Peyer's patch (tissue), 4 donors: ENCODE results near the gene IQCE. TPM values are rescaled to one million over a fixed set of nuclear protein-coding genes. Genes with fewer than 3 reads are reported as not detected.

ENCODE experiments used
- DNase-seq, 3 donors: peaks; one replicate each; pipeline ENCODE4 v3.0.0-alpha.2; 2017 to 2019
- H3K27ac ChIP-seq, 4 donors: fragments of 200-600 bp; sonication (generic); one replicate each; pipeline ENCODE4 v1.5.1; 2016 to 2019
- H3K27me3 ChIP-seq, 2 donors: fragments of 200-600 bp; sonication (generic); one replicate each; pipeline ENCODE4 v1.5.1; 2019
- H3K36me3 ChIP-seq, 3 donors: fragments of 200-600 bp; sonication (generic); one replicate each; pipeline ENCODE4 v1.5.1; 2016 to 2019
- H3K4me1 ChIP-seq, 4 donors: fragments of 200-600 bp; sonication (generic); one replicate each; pipeline ENCODE4 v1.5.1; 2016 to 2019
- H3K4me3 ChIP-seq, 4 donors: fragments of 200-600 bp; sonication (generic); 1 replicate in 3 of 4; 2 replicates in 1 of 4; pipeline ENCODE4 v1.5.1; 2016 to 2019; ENCODE audit warnings: mild to moderate bottlenecking in 1 of 4
- H3K9me3 ChIP-seq, 4 donors: fragments of 200-600 bp; sonication (generic); one replicate each; pipeline ENCODE4 v1.5.1; 2016 to 2019; ENCODE audit warnings: mild to moderate bottlenecking in 1 of 4
- CTCF ChIP-seq, 6 experiments: fragments of 450-650 bp in 4 of 6; fragments of 200-600 bp in 2 of 6; sonication (generic) in 1 of 6; IDR thresholded peaks; one replicate each; pipeline ENCODE4 v1.5.1; 2017 to 2019; ENCODE audit warnings: antibody characterized with exemption in 6 of 6, mild to moderate bottlenecking in 3 of 6, moderate library complexity in 1 of 6
- POLR2A ChIP-seq, 2 donors: fragments of 450-650 bp; IDR thresholded peaks; one replicate each; pipeline ENCODE4 v1.5.1; 2017; ENCODE audit warnings: antibody characterized with exemption in 2 of 2, mild to moderate bottlenecking in 2 of 2, moderate library complexity in 2 of 2
- total RNA-seq, 4 donors: library from RNA; depleted of rRNA; stranded (reverse); fragments of >200 nt; gene quantifications; one replicate each; pipeline ENCODE4 v1.1.0, GENCODE V29; 2016

The IQCE gene
- total RNA-seq, 4 donors from 2014 or later: 30.0 to 159 (median 72.2) TPM

- Histone ChIP-seq H3K9me3 (no peaks in the 10 kb centered on the region), H3K27me3 (no peaks in the 10 kb centered on the region), H3K4me1 (peaks cover 10 to 60% (median 49%) of the 10 kb centered on the region in 4 donors), H3K36me3 (peaks cover 0 to 5% (median 0%) of the 10 kb centered on the region in 3 donors), H3K4me3 (peak overlapping the region; percentile 65 to 73 (median 70)), H3K27ac (peak overlapping the region; percentile 45 to 99 (median 94))
- DNase-seq: peak; percentile 59 to 80 (median 78)
- TF ChIP-seq CTCF (IDR thresholded peaks at IDR 0.05) (peak in 4 of 6 experiments; percentile 9 to 53 (median 44)), POLR2A (IDR thresholded peaks at IDR 0.05) (no peak)
Observed at GRCh38 chr7:2520131-2520760, 38.5 kb upstream of the IQCE start.

GRCh38 chr7:2520761-2521290, 38.0 kb upstream of the IQCE start:
- Histone ChIP-seq H3K27ac (peak overlapping the region; percentile 53 to 99 (median 94)), H3K4me3 (peak overlapping the region; percentile 65 to 73 (median 70)), H3K9me3 (no peaks in the 10 kb centered on the region), H3K36me3 (peaks cover 0 to 11% (median 0%) of the 10 kb centered on the region in 3 donors), H3K27me3 (no peaks in the 10 kb centered on the region), H3K4me1 (peaks cover 11 to 66% (median 52%) of the 10 kb centered on the region in 4 donors)
- DNase-seq: peak in 1 of 3 donors; percentile 61
- TF ChIP-seq POLR2A (IDR thresholded peaks at IDR 0.05) (no peak), CTCF (IDR thresholded peaks at IDR 0.05) (no peak)

- Histone ChIP-seq H3K4me3 (peak overlapping the region; percentile 65 to 73 (median 70)), H3K27me3 (no peaks in the 10 kb centered on the region), H3K36me3 (peaks cover 0 to 16% (median 0%) of the 10 kb centered on the region in 3 donors), H3K4me1 (peaks cover 11 to 71% (median 52%) of the 10 kb centered on the region in 4 donors), H3K9me3 (no peaks in the 10 kb centered on the region), H3K27ac (peak overlapping the region; percentile 53 to 99 (median 94))
- no peak for DNase-seq
- no peak for TF ChIP-seq CTCF (IDR thresholded peaks at IDR 0.05)
Observed at GRCh38 chr7:2521341-2521745, 37.4 kb upstream of the IQCE start.

- H3K27me3 ChIP-seq: no peaks in the 10 kb centered on the region
- H3K36me3 ChIP-seq: peaks cover 0 to 23% (median 0%) of the 10 kb centered on the region in 3 donors
- H3K4me3 ChIP-seq: peak overlapping the region; percentile 65 to 73 (median 70)
- peak overlapping the region; percentile 85 to 99 (median 94) for H3K27ac ChIP-seq
- DNase-seq: peak in 2 of 3 donors; percentile 78 to 82
- TF ChIP-seq CTCF (IDR thresholded peaks at IDR 0.05) (no peak), POLR2A (IDR thresholded peaks at IDR 0.05) (no peak)
- H3K4me1 ChIP-seq: peaks cover 11 to 78% (median 55%) of the 10 kb centered on the region in 4 donors
- H3K9me3 ChIP-seq: no peaks in the 10 kb centered on the region
Observed at GRCh38 chr7:2521952-2522591, 36.7 kb upstream of the IQCE start.

GRCh38 chr7:2522780-2523433, 35.9 kb upstream of the IQCE start:
- DNase-seq: peak in 2 of 3 donors; percentile 81 to 84
- H3K4me1 ChIP-seq: peaks cover 15 to 85% (median 63%) of the 10 kb centered on the region in 4 donors
- peak in 2 of 6 experiments; percentile 14 to 22 for TF ChIP-seq CTCF (IDR thresholded peaks at IDR 0.05)
- TF ChIP-seq POLR2A (IDR thresholded peaks at IDR 0.05): peak in 1 of 2 donors; percentile 63
- H3K36me3 ChIP-seq: peaks cover 0 to 24% (median 0%) of the 10 kb centered on the region in 3 donors
- H3K27ac ChIP-seq: peak overlapping the region; percentile 85 to 99 (median 94)
- no peaks in the 10 kb centered on the region for H3K9me3 ChIP-seq
- H3K4me3 ChIP-seq: peak overlapping the region; percentile 65 to 73 (median 70)
- H3K27me3 ChIP-seq: no peaks in the 10 kb centered on the region
